Measurements from ENCODE around the gene MAML3.

DNA sequence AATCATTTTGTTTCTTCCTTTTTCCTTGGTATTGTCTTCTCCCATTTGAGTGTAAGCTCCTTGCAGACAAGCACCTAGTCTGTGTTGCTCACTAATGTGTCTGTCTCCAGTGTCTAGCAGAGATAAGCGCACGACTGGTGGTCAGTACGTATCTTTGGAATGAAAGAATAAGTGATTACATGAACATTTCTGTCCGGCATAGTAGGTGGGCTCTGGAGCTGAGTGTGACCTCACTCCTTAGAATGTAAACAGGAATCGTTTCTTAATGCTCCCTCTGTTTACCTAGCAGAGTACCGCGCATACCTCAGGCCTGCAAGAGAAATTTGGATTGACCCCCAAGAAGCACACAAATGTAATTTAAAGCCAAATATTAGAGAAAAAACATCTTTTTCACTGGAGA, 235.4 kb downstream of the MAML3 start:
- TF ChIP-seq, protein P1, sequence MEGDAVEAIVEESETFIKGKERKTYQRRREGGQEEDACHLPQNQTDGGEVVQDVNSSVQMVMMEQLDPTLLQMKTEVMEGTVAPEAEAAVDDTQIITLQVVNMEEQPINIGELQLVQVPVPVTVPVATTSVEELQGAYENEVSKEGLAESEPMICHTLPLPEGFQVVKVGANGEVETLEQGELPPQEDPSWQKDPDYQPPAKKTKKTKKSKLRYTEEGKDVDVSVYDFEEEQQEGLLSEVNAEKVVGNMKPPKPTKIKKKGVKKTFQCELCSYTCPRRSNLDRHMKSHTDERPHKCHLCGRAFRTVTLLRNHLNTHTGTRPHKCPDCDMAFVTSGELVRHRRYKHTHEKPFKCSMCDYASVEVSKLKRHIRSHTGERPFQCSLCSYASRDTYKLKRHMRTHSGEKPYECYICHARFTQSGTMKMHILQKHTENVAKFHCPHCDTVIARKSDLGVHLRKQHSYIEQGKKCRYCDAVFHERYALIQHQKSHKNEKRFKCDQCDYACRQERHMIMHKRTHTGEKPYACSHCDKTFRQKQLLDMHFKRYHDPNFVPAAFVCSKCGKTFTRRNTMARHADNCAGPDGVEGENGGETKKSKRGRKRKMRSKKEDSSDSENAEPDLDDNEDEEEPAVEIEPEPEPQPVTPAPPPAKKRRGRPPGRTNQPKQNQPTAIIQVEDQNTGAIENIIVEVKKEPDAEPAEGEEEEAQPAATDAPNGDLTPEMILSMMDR (IDR thresholded peaks at IDR 0.05; ENCODE audit: low read depth, low read length): no peak
- no peak for TF ChIP-seq EZH2phosphoT487 (IDR thresholded peaks at IDR 0.05; ENCODE audit: low read depth)
